NK-92 (cell line): ENCODE results near the gene OLR1.
"Not testable (repeated sequence)": the region's sequence is repeated elsewhere in the genome, so short reads cannot be mapped to it uniquely, and the experiment has no call there.

Source experiments
- DNase-seq: peaks from one replicate; lab custom pipeline; 2025; ENCODE audit not compliant: unreplicated experiment; lab: John Stamatoyannopoulos, UW

The OLR1 gene

DNA sequence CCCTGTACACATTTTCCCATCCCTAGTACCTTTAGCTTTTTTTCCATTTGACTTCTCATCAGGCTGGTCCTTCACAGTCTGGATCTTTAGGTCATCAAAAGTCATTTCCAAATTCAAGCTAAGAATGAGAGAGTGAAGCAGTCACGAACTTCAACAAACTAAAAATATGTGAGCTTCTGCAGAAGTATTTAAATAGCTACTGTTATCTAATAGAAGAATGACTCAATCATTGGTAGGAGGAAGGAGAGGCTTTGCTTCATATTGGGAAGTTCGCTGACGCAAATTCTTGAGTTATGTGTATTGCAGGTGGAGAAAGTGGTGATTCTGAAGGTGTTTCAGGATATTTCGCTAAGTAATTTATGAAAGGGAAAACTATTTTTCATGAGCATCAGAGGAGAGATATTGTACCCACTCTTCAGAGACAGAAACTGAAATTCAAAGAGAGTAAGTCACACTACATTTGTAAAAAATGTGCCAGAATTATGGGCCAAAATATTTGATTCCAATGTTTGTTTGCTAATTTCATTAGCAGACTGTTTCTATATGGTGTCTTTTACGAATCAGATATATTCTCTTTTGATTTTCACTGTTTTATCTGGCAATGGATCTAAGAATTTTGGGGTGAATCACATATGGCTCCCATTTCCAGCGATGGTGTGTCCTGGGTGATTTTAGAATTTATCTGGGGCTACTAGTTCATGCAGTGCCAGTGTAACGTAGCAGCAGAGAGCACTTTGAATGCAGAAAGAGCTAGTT, at the start of gene OLR1:
Gene OLR1 (minus strand): TSS at position 160 of the 756 bp plus-strand sequence. CDS start 55 bp downstream, at position 105.
- no peak for DNase-seq

DNA sequence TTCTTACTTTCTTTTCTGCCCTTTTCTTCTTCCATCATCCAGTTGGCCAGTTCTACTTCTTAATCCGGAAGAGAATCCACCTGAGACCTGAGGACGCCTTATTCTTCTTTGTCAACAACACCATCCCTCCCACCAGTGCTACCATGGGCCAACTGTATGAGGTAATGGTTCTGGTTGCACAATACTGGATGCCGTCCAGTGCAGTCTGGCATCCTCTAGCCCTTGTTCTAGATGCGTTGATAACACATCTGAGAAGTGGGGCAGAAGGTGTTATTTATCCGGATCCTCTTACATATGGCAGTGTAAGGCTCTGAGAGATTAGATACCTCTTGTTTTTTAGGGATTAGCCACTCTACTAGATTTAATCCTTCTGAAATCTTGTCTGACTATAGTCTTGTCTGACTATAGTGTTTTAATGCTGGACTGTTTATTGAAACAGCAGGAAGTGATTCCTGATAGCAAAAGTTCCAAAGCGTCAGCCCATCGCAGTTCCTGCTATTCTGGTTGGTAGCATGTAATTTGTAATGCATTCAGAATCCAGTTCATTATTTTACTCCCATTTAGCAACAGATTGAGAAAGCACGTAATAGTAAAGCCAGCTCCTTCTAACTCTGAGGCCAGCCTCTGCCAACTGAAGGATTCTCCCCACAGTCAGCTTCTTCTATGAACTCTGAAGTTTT, 48.6 kb upstream of the OLR1 start:
- DNase-seq, result no peak

DNA sequence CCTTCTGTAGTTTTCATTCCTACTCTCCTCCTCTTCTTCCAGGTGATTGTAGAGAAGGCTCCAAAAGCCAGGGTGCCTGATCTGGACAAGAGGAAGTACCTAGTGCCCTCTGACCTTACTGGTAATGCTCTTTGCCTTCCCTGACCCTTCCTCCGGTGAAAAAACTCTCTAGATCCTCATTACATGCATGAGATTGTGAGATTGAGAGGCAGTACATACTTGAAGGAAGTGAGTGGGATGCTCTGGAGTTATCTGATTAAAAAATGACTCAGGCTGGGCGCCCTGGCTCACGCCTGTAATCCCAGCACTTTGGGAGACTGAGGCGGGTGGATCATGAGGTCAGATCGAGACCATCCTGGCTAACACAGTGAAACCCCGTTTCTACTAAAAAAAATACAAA, 46.1 kb upstream of the OLR1 start:
- DNase-seq, result no peak

DNA sequence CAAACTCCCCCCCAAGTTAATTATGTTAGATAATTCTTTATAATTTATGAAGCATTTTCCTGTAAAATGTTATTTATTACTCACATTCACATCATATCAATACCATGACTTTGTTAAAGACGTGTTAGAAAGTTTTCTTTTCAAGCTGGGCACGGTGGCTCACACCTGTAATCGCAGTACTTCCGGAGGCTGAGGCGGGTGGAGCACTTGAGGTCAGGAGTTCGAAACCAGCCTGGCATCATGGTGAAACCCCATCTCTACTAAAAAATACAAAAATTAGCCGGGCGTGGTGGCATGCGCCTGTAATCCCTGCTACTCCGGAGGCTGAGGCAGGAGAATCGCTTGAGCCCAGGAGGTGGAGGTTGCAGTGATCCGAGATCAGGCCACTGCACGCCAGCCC, 44.0 kb upstream of the OLR1 start:
- DNase-seq, result not testable (repeated sequence)

DNA sequence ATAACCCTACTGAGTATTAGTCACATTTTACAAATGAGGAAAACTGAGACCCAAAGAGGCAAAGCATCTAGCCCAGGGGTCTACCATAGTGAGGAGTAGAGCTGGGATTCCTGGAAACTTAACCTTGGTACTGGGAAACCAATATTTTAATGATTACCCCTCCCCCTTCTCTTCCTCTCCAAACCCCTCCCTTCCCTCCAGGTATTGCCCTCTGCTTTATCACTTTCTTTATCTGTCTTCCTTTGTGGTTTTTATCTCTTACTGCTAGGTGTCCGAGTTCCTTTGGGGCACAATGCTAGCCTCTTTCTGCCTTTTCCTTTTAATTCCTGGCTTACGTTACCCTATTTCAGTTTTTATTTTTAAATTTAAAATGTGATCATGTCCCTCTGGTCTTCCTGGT, 43.5 kb upstream of the OLR1 start:
- no peak for DNase-seq

DNA sequence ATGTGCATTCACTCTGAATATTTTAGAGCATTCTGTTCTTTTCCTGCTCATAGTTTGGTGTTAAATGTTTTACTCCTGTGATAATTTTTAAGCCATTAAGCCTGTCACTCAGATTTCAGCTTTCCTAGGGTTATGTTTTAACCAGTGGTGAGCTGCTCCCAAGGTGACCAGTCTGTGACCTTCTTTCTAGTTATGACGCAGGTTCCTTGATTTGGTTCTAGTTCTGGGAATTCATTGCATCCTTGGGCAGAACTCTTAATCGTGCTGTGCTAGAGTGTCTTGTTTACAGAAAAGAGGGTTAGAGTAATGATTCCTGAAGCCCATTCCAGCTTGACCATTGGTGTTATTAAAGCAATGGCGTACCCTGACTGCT, 42.9 kb upstream of the OLR1 start:
- no peak for DNase-seq

DNA sequence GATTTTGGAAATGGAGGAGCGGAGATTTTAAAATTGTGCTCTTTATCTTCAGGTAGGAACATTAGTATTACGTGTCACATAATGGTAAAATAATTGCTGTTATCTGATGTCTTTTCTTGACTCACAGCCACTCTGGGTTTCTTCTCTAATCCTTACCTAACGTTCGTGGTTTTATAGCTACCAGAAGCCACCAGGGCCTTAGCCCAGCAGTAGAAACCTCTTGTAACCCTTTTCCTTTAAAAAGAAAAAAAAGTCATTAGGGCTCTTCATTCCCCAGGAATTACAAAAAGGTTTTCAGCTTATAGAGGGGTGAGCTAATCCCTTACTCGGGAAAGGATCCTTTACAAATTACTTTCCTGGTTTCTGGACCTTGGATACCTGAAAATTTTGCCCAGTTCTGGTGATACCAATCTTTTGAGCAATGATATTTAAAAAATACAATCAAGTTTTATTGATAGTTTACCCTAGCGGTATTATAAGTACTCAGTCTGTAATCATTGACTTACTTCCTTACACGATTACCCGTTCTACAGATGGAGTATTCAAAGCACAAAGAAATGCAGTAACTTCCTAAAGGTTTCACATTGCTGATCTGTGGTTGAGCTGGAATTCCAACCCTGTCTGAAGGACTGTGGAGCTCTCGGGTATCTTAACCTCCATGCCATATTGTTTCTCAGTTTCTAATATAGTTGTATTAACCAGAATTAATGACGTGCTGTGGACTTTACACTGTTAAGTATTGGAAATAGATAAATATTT, 42.4 kb upstream of the OLR1 start:
- no peak for DNase-seq

DNA sequence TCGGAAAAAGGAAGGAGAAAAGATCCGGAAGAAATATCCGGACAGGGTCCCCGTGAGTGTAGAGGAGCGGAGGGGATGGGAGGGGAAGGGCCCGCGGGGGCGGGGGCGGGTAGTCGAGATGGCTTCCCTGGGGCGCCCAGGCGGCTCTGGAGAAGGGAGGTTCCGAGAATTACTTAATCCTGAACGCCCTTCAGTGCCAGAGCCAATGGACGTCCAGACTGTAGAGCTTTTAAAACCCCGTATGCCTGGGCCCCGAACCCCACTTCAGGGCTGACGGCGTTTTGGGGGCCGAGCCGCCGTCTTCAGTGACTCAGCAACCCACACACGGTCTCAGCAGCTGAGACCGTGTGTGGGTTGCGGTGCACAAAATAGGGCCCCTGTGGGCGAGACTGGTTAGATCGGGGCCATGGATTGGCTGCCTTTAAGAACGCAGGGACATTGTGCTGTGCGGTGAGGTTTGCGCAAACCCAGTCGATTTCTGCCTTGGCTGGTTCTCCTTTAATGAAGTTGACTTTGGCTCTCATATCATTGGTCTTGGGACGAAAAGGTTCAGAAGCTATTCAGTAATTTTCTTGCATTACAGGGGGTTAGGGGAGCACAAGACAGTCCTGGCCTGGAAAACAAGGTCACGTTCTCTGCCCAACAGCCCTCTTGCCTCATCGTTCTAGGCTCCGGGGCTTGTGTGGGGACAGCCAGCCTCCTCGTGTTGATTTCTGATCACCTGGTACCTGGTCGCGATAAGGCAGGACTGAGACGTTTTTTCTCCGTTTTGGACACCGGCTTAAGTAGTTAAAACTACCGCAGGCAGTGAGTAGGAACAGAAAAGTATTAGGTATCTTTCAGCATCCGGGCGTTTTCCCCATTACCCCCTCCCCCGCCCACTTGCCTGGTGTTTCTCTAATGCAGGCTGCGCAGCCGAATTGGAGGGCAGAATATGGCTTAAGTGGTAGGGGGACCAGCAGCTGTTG, 41.5 kb upstream of the OLR1 start:
- no peak for DNase-seq

DNA sequence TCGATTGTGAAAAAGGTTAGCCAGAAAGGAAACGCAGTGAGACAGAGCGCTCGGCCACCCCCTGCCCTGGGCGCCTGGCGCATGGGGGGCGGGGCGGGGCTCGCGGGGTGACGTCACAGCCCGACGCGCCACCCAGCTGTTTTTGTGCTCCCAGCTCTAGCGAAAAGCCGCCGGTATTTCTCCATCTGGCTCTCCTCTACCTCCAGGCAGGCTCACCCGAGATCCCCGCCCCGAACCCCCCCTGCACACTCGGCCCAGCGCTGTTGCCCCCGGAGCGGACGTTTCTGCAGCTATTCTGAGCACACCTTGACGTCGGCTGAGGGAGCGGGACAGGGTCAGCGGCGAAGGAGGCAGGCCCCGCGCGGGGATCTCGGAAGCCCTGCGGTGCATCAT, 40.8 kb upstream of the OLR1 start, which contains the start of gene GABARAPL1:
Gene GABARAPL1 (plus strand): TSS at position 139 of the 393 bp plus-strand sequence. CDS start 253 bp downstream, at position 392.
- no peak for DNase-seq

DNA sequence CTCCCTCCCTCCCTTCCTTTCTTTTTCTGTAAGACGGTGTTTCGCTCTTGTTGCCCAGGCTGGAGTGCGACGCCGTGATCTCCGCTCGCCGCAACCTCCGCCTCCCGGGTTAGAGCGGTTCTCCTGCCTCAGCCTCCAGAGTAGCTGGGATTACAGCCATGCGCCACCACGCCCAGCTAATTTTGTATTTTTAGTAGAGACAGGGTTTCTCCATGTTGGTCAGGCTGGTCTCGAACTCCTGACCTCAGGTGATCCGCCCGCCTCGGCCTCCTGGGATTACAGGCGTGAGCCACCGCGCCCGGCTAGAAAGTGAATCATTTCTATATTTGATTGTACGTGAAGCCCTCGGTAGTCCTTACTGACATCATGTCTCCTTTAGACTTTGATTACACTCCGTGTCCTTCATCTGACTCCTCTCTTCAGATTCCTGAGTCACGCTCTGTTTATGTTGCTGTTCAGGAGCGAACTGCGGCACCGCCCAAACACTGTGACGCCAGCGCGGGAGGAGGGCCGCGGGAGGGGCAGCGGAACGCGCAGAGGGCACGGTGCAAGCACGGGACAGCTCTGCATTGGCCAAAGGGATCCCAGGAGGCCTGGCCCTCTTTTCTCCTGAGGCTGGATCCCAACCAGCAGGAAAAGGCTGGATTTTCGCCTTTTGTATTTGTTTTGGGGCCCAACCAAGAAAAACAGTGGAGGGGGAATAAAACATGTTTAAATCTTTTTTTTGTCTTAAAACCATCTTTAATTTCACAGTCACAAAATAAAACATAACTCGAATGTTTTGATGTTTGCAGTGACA, 40.2 kb upstream of the OLR1 start:
- DNase-seq, result no peak

DNA sequence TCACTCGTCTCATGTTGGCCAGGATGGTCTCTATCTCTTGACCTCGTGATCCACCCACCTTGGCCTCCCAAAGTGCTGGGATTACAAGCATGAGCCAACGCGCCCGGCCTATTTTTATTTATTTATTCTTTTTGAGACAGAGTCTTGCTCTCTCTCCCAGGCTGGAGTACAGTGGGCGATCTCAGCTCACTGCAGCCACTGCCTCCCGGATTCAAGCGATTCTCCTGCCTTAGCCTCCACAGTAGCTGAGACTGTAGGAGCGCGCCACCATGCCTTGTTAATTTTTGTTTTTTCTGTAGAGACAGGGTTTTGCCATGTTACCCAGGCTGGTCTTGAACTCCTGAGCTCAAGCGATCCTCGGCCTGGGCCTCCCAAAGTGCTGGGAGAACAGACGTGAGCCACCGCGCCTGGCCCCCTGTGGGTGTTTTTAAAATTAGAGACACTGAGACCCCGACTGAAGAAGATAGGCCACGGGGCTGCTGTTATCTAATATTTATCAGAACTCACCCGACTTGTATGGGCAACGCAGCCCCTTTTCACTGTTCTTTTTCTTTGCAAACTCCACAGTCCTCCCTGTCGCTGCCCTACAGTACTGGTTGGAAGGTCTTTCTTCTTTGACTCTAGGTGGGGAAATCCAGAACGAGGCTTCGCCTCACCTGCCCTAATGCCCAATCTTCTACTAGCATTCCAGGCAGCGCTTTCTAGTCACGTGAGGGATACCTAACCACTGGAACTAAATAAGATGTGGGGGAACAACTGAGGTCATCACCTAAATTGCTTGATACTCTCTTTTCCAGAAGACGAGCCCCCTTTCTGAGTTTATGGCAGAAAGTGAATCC, 39.4 kb upstream of the OLR1 start:
- DNase-seq, result no peak

DNA sequence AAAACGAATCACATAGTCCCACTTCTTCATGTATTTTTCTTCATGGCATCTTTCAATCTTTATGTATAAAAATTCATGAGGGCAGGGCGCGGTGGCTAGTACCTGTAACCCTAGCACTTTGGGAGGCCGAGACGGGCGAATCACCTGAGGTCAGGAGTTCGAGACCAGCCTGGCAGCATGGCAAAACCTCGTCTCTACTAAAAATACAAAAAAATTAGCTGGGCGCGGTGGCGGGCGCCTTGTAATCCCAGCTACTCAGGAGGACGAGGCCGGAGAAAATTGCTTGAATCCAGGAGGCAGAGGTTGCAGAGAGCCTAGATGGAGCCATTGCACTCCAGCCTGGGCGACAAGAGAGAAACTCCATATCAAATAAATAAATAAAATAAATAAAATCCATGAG, 38.3 kb upstream of the OLR1 start:
- DNase-seq, result no peak

DNA sequence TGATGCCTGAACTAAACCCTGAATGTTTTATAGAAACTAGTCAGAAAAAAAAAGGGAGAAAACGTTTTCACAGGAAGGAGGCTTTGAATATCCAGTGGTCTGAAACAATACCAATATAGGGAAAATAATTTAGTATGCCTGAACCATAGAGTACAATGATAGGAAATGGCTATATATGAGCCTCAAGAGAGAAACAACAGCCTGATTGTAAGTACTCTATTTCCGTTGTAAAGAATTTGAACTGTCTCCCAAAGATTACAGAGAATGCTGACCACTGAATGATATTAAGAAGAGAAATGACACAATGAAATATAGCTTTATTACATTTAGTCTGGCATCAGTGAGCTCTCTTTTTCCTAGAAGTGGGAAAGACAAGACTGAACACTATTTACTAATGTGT, 35.2 kb upstream of the OLR1 start:
- DNase-seq, result no peak

DNA sequence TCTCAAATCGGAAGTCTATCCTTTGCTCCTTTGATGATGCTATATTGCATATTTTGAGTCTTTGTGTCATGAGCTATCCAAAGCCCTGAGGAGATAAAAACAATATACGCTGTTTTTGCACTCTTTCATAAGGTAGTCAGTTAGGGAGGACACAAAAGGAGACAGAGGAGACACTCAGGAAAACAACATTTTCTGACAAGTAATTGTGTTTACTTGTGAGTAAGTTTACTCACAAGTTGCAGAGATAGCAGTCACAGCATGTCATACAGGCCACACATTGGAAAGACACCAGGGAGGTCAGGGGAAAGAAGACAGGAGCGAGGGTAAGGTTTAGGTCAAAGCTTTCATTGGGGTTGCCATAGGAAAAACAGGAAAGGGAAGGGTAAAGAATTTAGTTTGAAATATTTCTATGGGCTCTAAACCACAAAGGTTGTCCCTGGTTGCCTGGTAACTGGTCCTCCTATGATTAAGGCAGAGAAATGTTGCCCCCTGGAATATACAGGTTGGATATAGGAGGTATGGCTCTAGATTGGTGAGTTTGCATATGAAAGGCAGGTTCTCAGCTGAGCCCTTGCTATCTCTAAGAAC, 33.4 kb upstream of the OLR1 start:
- no peak for DNase-seq

DNA sequence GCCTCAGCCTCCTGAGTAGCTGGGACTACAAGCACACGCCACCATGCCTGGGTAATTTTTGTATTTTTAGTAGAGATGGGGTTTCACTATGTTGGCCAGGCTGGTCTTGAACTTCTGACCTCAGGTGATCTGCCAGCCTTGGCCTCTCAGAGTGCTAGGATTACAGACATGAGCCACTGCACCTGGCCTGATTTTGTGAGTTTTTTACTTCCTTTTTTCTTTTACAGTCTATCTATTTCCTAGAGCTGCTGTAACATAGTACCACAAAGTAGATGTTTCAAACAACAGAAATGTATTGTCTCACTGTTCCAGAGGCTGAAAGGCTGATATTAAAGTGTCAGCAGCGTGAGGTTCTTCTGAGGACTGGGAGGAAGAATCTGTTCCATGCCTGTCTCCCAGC, 32.6 kb upstream of the OLR1 start:
- not testable (repeated sequence) for DNase-seq

DNA sequence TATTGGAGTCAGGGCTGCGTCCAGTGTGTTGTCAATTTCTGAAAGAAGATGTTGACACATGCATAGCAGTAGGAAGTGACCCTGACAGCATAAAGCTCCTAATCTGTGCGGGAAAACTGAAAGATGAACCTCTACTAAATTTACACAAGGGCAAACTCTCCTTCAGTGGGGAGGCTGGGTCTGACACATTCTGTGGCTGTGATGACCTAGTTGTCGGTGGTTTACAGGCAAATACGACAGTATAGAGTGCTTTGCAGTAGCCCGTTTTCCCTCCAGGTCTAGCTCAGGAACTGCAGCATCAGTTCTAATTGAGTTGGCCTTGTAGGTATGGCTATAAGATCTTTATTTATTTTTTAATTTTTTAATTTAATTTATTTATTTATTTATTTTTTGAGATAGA, 25.9 kb upstream of the OLR1 start:
- no peak for DNase-seq

DNA sequence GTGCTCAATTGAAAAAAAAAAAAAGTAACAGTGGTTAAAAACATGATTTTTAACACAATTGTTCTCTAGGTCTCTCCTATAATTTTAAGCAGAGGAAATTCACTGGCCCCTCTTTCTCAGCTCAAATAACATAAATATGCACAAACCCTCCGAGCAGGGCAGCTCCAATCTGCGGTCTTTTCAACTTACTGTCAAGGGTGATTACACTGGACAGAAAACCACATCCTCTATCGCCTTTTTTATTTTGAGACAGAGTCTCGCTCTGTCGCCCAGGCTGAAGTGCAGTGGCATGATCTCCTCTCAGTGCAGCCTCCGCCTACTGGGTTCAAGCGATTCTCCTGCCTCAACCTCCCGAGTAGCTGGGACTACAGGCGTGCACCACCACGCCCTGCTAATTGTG, 24.3 kb upstream of the OLR1 start:
- DNase-seq, result no peak

DNA sequence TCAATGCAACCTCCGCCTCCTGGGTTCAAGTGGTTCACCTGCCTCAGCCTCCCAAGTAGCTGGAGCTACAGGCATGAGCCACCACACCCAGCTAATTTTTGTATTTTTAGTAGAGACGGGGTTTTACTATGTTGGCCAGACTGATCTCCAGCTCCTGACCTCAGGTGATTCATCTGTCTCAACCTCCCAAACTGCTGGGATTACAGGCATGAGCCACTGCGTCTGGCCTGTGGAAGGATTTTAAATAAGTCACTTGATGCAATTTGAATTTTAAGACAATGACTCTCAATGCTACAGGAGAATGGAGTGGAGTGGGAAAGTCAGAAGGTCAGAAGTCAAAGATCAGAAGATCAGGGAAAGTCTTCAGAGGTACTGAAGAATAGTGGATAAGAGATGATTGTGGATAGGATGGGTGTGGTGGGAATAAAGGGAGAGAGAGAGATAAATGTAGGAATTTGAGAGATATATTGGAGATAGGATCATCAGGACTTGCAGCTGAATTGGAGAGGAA, 22.3 kb upstream of the OLR1 start:
- no peak for DNase-seq
